HG02852 (cell line): ENCODE data around the gene SALL3.

ENCODE experiments used
- ATAC-seq: cut with Tn5 transposase; IDR thresholded peaks from one replicate; pipeline ENCODE4 v1.9.1; 2021; ENCODE audit warnings: mild to moderate bottlenecking, moderate library complexity; ENCODE audit not compliant: unreplicated experiment

Gene SALL3

GRCh38 chr18:78965260-78965659, 14.4 kb upstream of the SALL3 start:
- no peak for ATAC-seq

- ATAC-seq = no peak
Observed at GRCh38 chr18:78965917-78966792, 13.5 kb upstream of the SALL3 start.

GRCh38 chr18:78966793-78967106, 12.9 kb upstream of the SALL3 start:
- ATAC-seq = no peak

- ATAC-seq = no peak
Observed at GRCh38 chr18:78967692-78968091, 11.9 kb upstream of the SALL3 start.

- no peak for ATAC-seq
Observed at GRCh38 chr18:78969574-78970315, 9.9 kb upstream of the SALL3 start.

- ATAC-seq = no peak
Observed at GRCh38 chr18:78970774-78971333, 8.8 kb upstream of the SALL3 start.

- no peak for ATAC-seq
Observed at GRCh38 chr18:78971511-78972245, 7.9 kb upstream of the SALL3 start.

GRCh38 chr18:78972385-78972918, 7.2 kb upstream of the SALL3 start:
- ATAC-seq = no peak

GRCh38 chr18:78972930-78973331, 6.7 kb upstream of the SALL3 start:
- no peak for ATAC-seq

GRCh38 chr18:78973357-78974083, 6.1 kb upstream of the SALL3 start:
- ATAC-seq = no peak

GRCh38 chr18:78974115-78974761, 5.4 kb upstream of the SALL3 start:
- no peak for ATAC-seq

- ATAC-seq = no peak
Observed at GRCh38 chr18:78975292-78975691, 4.3 kb upstream of the SALL3 start.

GRCh38 chr18:78975699-78976335, 3.8 kb upstream of the SALL3 start:
- no peak for ATAC-seq

GRCh38 chr18:78976765-78977636, 2.6 kb upstream of the SALL3 start:
- no peak for ATAC-seq

GRCh38 chr18:78977637-78978348, 1.8 kb upstream of the SALL3 start:
- ATAC-seq = no peak

- ATAC-seq = no peak
Observed at GRCh38 chr18:78978349-78979055, 1.1 kb upstream of the SALL3 start.

GRCh38 chr18:78979056-78979729, 425 bp upstream of the SALL3 start:
- ATAC-seq = no peak
